ENCODE results near the gene ARID3C.
"Not testable (repeated sequence)": the region's sequence is repeated elsewhere in the genome, so short reads cannot be mapped to it uniquely, and the experiment has no call there.

ARID3C gene

DNA sequence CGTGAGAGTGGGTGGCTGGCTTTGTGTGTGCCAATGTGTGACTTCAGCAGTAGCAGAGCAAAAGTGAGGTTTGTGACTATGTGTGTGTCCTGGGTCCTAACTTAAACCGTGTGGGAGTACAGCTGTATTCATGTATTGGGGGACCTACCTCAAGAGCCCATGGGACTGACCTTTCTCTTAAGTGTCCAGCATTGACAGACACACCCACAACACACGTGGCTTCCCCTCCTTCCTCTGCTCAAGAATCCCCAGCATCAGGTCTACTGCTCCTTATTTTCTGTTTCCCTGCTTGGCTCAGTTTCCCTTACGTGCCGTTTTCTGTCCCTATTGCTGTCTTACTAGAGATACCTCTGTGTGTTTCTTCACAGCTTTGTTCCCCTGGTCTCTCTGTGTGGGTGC lies 23.7 kb upstream of the ARID3C start:
- DNase-seq (ENCODE audit: low read depth in 3 of 3), result no peak

- DNase-seq (ENCODE audit: low read depth in 3 of 3), result peak in 1 of 3 experiments; percentile 67
Measured at GRCh38 chr9:34651876-34652601, 23.2 kb upstream of the ARID3C start, which contains the start of gene IL11RA. Gene IL11RA (plus strand): TSS chr9:34652185. CDS start chr9:34655218, 3,033 bp downstream.

DNA sequence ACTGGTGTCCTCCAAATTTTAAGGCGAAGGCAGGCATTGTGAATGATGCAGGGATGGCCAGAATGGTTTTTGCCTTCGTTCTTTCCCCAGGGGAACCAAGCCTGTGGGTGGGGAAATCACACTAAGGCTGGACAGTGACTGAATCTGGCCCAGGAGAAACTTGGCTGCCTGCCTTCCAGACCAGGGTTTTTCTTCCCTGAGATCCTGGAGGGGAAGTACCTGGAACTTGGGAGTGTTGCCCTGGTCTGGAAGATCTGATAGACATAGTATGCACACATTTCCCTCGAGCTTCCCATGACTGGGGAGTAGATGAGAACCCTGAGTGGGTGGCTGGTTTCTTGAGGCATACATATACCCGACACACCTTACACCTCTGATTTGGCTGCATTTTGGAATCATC lies 22.5 kb upstream of the ARID3C start:
- no peak for DNase-seq (ENCODE audit: low read depth in 3 of 3)

DNA sequence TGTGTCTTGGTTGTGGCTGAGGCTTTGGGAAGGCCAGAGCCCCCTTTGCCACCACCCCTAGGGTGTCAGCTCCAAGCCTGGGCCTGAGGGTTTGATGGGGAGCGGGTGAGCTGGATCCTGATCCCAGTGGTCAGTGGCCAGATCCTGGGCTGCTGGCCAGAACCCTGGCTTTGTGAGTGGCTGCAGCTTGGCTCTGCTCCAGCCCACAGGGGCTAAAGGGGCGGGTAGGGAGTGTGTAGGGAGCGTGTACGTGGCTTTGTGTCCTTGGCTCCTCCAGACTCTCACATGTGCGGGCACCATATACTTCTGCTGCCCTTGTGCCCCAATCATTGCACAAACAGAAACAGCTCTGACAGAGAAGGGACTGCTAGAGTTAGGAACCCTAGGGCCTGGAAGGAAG lies 21.9 kb upstream of the ARID3C start:
- no peak for DNase-seq (ENCODE audit: low read depth in 3 of 3)

GRCh38 chr9:34648673-34649072 lies 19.8 kb upstream of the ARID3C start:
- no peak for DNase-seq (ENCODE audit: low read depth in 3 of 3)

GRCh38 chr9:34647651-34648050 lies 18.8 kb upstream of the ARID3C start:
- no peak for DNase-seq (ENCODE audit: low read depth in 3 of 3)

DNA sequence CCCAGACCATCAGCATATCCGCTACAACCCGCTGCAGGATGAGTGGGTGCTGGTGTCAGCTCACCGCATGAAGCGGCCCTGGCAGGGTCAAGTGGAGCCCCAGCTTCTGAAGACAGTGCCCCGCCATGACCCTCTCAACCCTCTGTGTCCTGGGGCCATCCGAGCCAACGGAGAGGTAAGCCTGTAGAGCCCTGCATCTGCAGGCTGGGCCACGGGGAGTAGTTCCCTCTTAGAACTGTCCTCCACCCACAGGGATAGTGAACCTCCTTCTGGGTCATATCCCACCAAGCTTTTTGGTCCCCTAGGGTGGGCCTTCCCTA lies 18.2 kb upstream of the ARID3C start:
- DNase-seq (ENCODE audit: low read depth in 3 of 3), result no peak

DNA sequence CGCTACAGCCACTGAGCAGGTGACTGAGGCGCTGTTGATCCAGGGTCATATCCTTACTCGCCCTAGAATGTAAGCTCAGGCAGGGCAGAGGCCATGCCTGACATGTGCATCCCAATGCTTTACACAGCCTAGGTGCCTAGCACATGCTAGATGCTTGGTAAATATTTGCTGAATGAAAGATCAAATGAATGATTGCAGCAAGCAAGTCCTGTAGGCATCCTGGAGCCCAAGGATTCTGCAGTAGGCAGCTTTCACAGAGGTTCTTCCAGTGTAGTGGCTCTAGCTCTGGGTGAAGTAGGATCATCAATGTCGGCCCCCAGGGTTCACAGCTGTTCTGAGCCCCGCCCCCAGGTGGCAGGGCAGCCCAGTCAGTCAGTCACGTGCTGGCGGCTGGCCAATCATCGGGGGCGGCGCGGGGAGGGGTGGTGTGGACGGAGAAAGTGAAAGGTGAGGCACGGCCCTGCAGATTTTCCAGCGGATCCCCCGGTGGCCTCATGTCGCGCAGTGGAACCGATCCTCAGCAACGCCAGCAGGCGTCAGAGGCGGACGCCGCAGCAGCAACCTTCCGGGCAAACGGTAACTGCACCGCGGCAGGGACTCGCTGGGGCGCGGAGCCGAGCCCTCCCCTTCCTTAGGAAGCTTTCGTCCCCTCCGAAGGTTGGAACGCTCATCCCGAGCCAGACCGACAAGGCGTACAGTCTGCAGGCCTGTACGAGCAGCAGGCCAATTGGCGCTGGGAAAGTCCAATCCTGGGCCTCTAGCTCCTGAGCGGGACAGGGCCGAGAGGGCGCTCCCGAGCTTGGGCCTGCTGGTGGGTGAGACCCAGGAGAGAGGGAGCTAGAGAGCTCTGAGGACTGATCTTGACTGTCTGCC lies 17.6 kb upstream of the ARID3C start, which contains the start of gene GALT:
Gene GALT, plus strand, starts transcription at position 465 of the 873 bp plus-strand sequence. Its CDS starts 30 bp downstream, at position 495.
- DNase-seq (ENCODE audit: low read depth in 3 of 3), result peak; percentile 93 to 99 (median 96)

DNA sequence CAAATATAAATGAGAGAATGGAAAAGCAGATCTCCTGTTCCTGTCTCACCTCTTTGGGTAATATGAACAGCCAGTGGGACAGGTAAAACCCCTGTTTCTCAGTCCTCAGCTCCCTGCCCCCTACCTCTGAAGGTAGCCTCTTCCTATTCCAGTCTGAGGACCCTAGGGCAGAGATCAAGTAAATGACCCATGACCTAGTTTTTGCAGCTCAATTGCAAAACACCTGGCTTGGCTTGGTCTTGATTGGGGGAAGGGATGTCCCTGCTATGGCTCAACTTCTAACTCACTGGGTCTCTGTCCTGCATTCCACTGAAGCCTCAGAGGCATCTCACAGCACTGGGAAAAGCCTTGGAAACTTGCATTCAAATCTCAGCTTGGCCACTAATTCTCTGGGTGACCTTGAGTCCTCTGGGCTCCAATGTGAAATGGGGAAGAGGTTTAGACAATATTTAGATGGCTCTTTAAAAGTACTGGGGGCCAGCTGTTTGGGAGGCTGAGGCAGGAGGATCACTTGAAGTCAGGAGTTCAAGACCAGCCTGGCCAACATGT lies 16.0 kb upstream of the ARID3C start:
- DNase-seq (ENCODE audit: low read depth in 3 of 3), result no peak

DNA sequence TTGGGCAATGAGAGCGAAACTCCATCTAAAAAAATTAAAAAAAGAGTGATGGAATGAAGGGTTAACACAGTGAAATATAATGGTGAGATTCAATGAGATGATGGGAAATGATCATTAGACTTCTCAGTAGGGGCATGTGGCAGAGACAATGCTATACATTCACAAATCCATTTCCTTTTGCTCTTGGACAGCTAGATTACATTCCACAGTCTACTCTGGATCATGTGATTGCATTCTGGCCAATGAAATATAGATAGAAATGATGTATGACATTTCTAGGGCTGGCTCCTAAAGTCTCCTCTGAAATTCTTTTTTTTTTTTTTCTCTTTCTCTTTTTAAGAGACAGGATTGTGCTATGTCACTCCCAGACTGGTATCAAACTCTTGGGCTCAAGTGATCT lies 13.8 kb upstream of the ARID3C start:
- DNase-seq (ENCODE audit: low read depth in 3 of 3), result no peak

GRCh38 chr9:34639322-34639721 lies 10.5 kb upstream of the ARID3C start:
- not testable (repeated sequence) for DNase-seq (ENCODE audit: low read depth in 3 of 3)

DNA sequence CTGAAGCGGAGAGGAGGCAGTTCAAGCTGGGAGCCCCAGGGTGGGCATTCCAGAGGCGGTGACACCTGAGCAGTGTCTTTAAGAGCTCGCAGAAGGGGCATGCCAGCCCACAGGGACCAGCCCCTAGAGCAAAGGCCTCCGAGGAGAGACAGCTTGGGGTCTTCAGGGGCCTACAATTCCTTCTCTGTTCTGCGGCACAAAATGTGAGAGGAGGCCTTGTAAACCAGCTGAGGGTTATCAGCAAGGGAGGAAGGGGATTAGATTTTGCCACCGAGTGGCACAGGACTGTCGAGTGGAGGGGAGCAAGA lies 9.2 kb upstream of the ARID3C start:
- DNase-seq (ENCODE audit: low read depth in 3 of 3), result no peak

GRCh38 chr9:34637356-34638137 lies 8.7 kb upstream of the ARID3C start, which contains the start of gene SIGMAR1:
Gene SIGMAR1 (minus strand): TSS chr9:34637787. CDS start chr9:34637697, 90 bp downstream.
- peak; percentile 85 to 93 (median 89) for DNase-seq (ENCODE audit: low read depth in 3 of 3)

GRCh38 chr9:34636791-34637355 lies 8.0 kb upstream of the ARID3C start:
- no peak for DNase-seq (ENCODE audit: low read depth in 3 of 3)

DNA sequence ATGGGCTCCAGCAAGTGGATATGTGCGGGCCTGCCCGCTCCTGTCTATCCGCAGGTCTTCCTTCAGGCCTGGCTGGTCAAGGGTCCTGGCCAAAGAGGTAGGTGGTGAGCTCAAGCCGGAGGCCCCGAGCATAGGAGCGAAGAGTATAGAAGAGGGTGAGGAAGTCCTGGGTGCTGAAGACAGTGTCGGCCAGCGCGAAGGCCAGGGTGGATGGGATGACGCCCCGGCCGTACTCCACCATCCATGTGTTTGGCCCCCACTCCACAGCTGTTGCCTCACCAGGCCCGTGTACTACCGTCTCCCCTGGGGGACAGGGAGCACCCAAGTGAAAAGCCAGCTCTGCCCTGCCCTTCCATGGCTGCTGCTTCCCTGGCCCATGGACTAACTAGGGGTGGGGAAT lies 6.7 kb upstream of the ARID3C start:
- DNase-seq (ENCODE audit: low read depth in 3 of 3), result no peak

DNA sequence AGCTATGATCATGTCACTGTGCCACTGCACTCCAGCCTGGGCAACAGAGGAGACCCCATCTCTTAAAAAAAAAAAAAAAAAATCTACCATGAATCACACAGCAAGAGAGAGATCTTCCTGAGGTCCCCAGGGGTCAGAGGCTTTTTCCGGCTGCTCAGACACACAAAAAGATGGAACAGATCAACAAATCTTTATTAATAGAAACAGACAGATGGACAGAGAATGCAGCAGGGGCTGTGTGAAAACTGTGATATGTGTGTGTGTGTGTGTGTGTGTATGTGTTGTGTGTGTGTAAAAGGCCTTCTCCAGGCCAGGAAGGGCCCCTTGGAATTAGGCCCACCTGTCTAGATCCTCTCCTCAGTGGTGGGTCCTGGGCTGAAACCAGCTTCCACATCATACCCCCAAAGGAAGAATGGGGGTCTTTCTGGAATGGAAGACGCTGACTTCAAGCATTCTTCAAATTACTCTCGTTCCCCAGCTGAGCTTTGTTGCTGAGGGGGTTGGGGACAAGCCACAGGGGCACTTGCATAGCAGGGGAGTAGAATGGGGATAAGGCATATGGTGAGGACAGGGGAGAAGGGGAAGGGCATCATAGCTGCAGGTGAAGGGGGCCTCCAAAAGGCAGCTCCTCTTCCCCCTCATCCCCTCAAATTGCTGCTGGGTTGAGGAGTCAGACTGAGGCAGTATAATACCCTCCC lies 5.8 kb upstream of the ARID3C start:
- no peak for DNase-seq (ENCODE audit: low read depth in 3 of 3)

- DNase-seq (ENCODE audit: low read depth in 3 of 3), result peak in 2 of 3 experiments; percentile 54 to 65
Measured at GRCh38 chr9:34633851-34634550, 5.1 kb upstream of the ARID3C start.

DNA sequence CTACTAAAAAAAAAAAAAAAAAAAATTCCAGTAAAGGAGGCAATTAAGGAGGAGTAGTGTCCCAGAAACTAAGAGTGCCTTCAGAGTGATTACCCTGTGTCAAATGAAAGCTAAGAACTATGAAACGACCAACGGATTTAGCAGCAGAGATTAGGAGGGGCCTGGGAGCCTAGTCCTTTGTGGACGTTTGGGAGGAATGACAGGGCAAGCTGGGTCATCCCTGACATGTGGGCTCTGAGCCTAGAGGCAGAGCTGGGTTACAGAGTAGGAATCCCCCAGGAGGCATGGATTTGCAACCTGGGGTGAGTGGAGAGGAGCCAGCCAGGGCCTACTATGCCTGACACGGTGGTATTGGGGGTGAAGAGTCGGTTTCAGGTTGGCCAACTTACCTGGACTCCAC lies 4.3 kb upstream of the ARID3C start:
- DNase-seq (ENCODE audit: low read depth in 3 of 3), result no peak

DNA sequence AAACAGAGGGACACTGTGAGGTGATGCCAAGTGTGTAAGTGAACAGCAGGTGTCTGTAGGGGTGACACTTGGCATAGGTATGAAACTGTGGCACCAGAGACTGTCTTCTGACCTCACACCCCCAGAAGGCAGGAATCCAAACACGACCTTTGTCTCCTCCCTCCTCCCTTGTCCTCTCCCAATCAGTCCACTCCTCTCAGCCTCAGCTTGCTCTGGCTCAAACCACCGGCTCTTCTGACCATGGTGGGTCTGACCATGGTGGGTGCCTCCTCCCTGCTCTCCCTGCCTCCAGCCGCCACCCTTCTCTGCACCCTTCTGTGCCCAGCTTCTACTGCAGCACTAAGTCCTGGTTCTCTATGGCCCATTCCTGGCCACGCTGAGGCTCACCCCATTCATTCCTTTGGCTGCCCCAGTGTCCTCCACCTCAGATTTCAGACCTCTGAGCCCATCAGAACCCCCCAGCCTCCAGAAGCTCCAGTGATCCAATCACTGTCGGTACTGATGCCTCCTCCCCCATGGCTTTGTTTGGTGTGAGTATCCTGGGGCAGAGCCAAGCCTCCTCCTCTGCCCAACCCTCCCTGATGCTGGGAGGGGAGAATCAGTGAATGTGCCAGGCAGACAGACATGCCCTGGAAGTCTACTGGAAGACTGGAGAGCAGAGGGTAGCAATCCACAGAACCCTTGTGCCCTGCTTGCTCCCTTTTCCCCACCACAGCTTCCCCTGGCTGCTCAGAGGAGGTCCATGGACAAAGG lies 1.7 kb upstream of the ARID3C start:
- DNase-seq (ENCODE audit: low read depth in 3 of 3), result no peak

DNA sequence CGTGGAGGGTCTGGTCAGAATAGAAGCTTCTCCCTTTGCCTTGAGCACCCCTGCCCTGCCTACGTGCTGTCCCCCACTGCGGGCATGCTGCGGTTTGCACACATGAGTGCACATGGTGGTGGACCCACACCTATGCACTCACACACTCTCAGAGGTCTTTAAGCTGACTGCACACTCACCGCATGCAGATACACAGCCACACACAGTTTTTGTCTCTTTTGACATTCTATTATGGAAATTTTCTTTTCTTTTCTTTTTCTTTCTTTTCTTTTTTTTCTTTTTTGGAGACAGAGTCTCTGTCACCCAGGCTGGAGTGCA lies 584 bp upstream of the ARID3C start:
- no peak for DNase-seq (ENCODE audit: low read depth in 3 of 3)
